Neuronal stem cell (in vitro differentiated cells): ENCODE measurements around the gene CIRBP.

Experiments used
- DNase-seq: peaks from one replicate; pipeline ENCODE4 v3.0.0-alpha.2; 2013; ENCODE audit warnings: low spot score
- H2AFZ ChIP-seq: one replicate; pipeline ENCODE4 v1.6.1; 2013; ENCODE audit warnings: mild to moderate bottlenecking, low read length, inconsistent platforms
- H2AK5ac ChIP-seq: 2 replicates; pipeline ENCODE4 v1.6.1; 2013; ENCODE audit warnings: low read depth, mild to moderate bottlenecking, inconsistent platforms, low read length, moderate library complexity, mixed read lengths
- H2BK120ac ChIP-seq: 2 replicates; pipeline ENCODE4 v1.6.1; 2013; ENCODE audit warnings: low read depth, mild to moderate bottlenecking, inconsistent platforms, low read length, moderate library complexity, mixed read lengths
- H2BK12ac ChIP-seq: one replicate; pipeline ENCODE4 v1.6.1; 2013; ENCODE audit warnings: low read length, inconsistent platforms
- H2BK15ac ChIP-seq: 2 replicates; pipeline ENCODE4 v1.6.1; 2013; ENCODE audit warnings: mild to moderate bottlenecking, low read length, inconsistent platforms, mixed read lengths
- H2BK5ac ChIP-seq: one replicate; pipeline ENCODE4 v1.6.1; 2013; ENCODE audit warnings: inconsistent platforms, mild to moderate bottlenecking, low read length, moderate library complexity
- H3K14ac ChIP-seq: one replicate; pipeline ENCODE4 v1.6.1; 2013; ENCODE audit warnings: low read length, inconsistent platforms
- H3K18ac ChIP-seq: 2 replicates; pipeline ENCODE4 v1.6.1; 2013; ENCODE audit warnings: low read length, inconsistent platforms
- H3K23ac ChIP-seq: 2 replicates; pipeline ENCODE4 v1.6.1; 2013; ENCODE audit warnings: low read depth, mild to moderate bottlenecking, mixed read lengths, low read length, inconsistent platforms; ENCODE audit not compliant: poor library complexity
- H3K27ac ChIP-seq: replicated peaks from 3 replicates; pipeline ENCODE4 v1.5.1; 2013; ENCODE audit warnings: low read length, inconsistent platforms
- H3K27me3 ChIP-seq, 3 experiments: 2 replicates each; pipeline ENCODE4 v1.6.1; 2013; ENCODE audit warnings: low read length in 3 of 3, mild to moderate bottlenecking in 2 of 3, inconsistent platforms in 1 of 3, low read depth in 1 of 3, mixed read lengths in 1 of 3, moderate library complexity in 1 of 3; ENCODE audit not compliant: control insufficient read depth in 3 of 3, insufficient read depth in 3 of 3
- H3K36me3 ChIP-seq, 2 donors: replicated peaks in 1 of 2; 2 replicates each; pipeline ENCODE4 v1.6.1; 2013; ENCODE audit warnings: low read length in 2 of 2; ENCODE audit not compliant: control insufficient read depth in 2 of 2, insufficient read depth in 2 of 2
- H3K4ac ChIP-seq: 2 replicates; pipeline ENCODE4 v1.6.1; 2013; ENCODE audit warnings: inconsistent platforms, mild to moderate bottlenecking, low read length, moderate library complexity
- H3K4me1 ChIP-seq, 2 donors: 1 replicate in 1 of 2; 2 replicates in 1 of 2; pipeline ENCODE4 v1.6.1; 2013; ENCODE audit warnings: low read length in 2 of 2, low read depth in 1 of 2; ENCODE audit not compliant: control insufficient read depth in 2 of 2, insufficient read depth in 1 of 2
- H3K4me2 ChIP-seq: one replicate; pipeline ENCODE4 v1.6.1; 2013; ENCODE audit warnings: mild to moderate bottlenecking, low read length, inconsistent platforms; ENCODE audit not compliant: insufficient read depth, poor library complexity, severe bottlenecking
- H3K4me3 ChIP-seq, 2 donors: 2 replicates each; pipeline ENCODE4 v1.5.1; 2013; ENCODE audit warnings: low read length in 2 of 2, mild to moderate bottlenecking in 2 of 2, inconsistent platforms in 1 of 2, moderate library complexity in 1 of 2
- H3K79me1 ChIP-seq: one replicate; pipeline ENCODE4 v1.6.1; 2013; ENCODE audit warnings: low read depth, mild to moderate bottlenecking, inconsistent platforms, low read length, moderate library complexity
- H3K9ac ChIP-seq: one replicate; pipeline ENCODE4 v1.6.1; 2013; ENCODE audit warnings: mild to moderate bottlenecking, low read depth, low read length, inconsistent platforms; ENCODE audit not compliant: poor library complexity
- H3K9me3 ChIP-seq, 2 donors: replicated peaks in 1 of 2; 2 replicates each; pipeline versions ENCODE3 to v1.6.1; 2013; ENCODE audit warnings: low read length in 2 of 2, mild to moderate bottlenecking in 2 of 2, inconsistent platforms in 1 of 2, low read depth in 1 of 2, mixed read lengths in 1 of 2, moderate library complexity in 1 of 2; ENCODE audit not compliant: control insufficient read depth in 2 of 2, insufficient read depth in 1 of 2
- H4K8ac ChIP-seq: one replicate; pipeline ENCODE4 v1.6.1; 2013; ENCODE audit warnings: low read depth, mild to moderate bottlenecking, inconsistent platforms, low read length, moderate library complexity
- H4K91ac ChIP-seq: one replicate; pipeline ENCODE4 v1.6.1; 2013; ENCODE audit warnings: low read length, low read depth, mild to moderate bottlenecking, inconsistent platforms; ENCODE audit not compliant: poor library complexity
- WGBS, 2 donors: extraction: QIAGEN DNeasy Blood & Tissue Kit; methylation state at CpG; one replicate each; pipeline ENCODE4 v1.1.7; 2013; ENCODE audit warnings: missing lambda C conversion rate in 2 of 2, mixed read lengths in 1 of 2; ENCODE audit not compliant: insufficient read length in 2 of 2, insufficient replicate concordance in 1 of 2; ENCODE audit errors: extremely low coverage in 2 of 2; 5-methylcytosine and 5-hydroxymethylcytosine counted together

Gene CIRBP

DNA sequence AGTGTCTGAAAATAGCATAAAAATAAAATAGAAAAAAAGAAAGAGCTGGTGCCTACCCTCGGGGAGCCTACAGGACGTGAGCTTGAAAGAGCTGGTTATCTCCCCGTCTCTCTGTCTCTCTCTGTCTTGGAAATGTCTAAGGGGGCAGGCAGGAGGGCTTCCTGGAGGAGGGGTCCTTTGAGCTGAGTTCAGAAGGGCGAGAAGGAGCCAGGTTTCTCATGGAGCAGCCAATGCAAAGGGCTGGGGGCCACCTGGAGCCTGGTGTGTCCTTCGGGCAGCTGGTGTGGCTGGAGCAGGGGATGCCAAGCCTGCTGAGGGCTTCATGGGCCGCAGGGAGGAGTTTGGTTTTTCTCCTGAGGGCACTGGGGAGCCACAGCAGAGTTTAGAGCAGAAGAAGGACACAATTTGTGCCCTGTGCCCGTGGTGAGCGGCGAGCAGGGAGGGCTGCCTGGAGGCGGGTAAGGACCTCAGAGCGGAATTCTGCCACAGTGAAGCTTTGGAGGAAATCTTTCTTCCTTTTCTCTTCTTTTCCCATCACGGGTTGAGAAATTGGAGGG is 55.2 kb downstream of the CIRBP start:
- H2BK15ac ChIP-seq = peak overlapping the region; percentile 98
- WGBS, 2 donors = no CpG with 5 or more reads among the region's 12 CpGs
- no peak overlapping the region for H3K4me2 ChIP-seq
- no peak overlapping the region for H4K8ac ChIP-seq
- H3K9me3 ChIP-seq = no peaks in the 10 kb centered on the region
- peak overlapping the region; percentile 24 for H2BK5ac ChIP-seq
- H3K23ac ChIP-seq = no peak overlapping the region
- no peaks in the 10 kb centered on the region for H3K36me3 ChIP-seq
- H3K18ac ChIP-seq = no peak overlapping the region
- H3K4ac ChIP-seq = no peak overlapping the region
- H3K4me1 ChIP-seq = peaks cover 2 to 3% of the 10 kb centered on the region in 2 donors
- H3K27me3 ChIP-seq = peaks cover 0 to 8% (median 0%) of the 10 kb centered on the region in 3 experiments
- no peak overlapping the region for H2BK12ac ChIP-seq
- H2BK120ac ChIP-seq = peak overlapping the region; percentile 41
- H2AK5ac ChIP-seq = peak overlapping the region; percentile 86
- H2AFZ ChIP-seq = no peak overlapping the region
- no peak overlapping the region for H3K14ac ChIP-seq
- no peak overlapping the region for H3K27ac ChIP-seq
- H3K4me3 ChIP-seq = no peak overlapping the region
- no peak overlapping the region for H3K9ac ChIP-seq
- H3K79me1 ChIP-seq = no peaks in the 10 kb centered on the region
- no peak overlapping the region for H4K91ac ChIP-seq
- no peak for DNase-seq
